CMK (cell line): ENCODE data around the gene CELA3B.
"Not testable (repeated sequence)": the region's sequence is repeated elsewhere in the genome, so short reads cannot be mapped to it uniquely, and the experiment has no call there.

Source experiments
- DNase-seq: peaks from one replicate; pipeline ENCODE4 v3.0.0-alpha.2; 2010; ENCODE audit warnings: low read depth

CELA3B gene, protein sequence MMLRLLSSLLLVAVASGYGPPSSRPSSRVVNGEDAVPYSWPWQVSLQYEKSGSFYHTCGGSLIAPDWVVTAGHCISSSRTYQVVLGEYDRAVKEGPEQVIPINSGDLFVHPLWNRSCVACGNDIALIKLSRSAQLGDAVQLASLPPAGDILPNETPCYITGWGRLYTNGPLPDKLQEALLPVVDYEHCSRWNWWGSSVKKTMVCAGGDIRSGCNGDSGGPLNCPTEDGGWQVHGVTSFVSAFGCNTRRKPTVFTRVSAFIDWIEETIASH

DNA sequence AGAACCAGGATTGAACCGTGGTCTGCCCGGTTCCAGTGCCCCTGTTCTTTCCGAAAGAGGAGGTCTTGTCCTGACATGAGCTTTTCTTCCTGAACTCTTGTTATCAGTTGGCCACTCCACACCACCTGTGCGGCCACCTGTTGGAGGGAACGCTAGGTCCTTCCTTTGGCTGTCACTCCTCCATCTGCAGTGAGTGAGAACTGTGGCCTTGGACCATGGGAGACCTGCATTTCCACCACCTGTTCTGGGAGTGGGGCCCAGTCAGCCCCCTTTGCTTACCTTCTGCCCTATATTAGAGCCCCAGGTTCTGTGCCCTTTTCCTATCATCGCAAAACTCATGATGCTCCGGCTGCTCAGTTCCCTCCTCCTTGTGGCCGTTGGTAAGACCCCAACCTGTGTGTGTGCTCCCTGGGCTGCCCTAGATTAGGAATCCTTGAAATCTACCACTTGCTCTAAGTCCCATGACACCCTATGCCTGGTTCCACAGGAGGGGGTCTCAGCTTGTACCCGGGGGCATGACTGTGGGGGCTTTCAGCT lies at the start of gene CELA3B:
TSS of gene CELA3B (plus strand) at position 320 of the 537 bp plus-strand sequence. CDS start at position 338, 18 bp downstream.
- DNase-seq = not testable (repeated sequence)

- no peak for DNase-seq
Measured at GRCh38 chr1:21927533-21928237, 49.1 kb upstream of the CELA3B start.

GRCh38 chr1:21930080-21930571 lies 46.7 kb upstream of the CELA3B start:
- DNase-seq = no peak

DNA sequence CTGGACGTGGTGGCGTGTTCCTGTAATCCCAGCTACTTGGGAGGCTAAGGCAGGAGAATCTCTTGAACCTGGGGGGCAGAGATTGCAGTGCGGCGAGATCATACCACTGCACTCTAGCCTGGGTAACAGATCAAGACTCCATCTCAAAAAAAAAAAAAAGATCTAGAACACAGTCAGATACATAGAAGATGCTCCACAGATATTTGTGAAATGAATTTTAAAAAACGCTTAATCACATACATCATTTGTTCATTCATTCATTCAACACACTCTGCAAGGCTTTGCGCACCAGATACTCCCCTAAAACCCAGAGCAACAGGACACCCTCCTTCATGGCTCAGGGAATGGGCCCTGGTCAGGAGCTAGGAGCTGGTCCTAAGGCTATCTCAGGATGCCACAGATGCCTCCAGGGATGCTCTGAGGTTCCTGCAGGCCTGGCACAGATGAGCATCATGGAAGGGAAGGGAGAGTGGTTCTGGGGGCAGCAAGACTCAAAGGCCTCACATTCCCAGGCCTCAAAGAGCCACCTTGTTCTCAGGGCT lies 46.1 kb upstream of the CELA3B start:
- DNase-seq = no peak

DNA sequence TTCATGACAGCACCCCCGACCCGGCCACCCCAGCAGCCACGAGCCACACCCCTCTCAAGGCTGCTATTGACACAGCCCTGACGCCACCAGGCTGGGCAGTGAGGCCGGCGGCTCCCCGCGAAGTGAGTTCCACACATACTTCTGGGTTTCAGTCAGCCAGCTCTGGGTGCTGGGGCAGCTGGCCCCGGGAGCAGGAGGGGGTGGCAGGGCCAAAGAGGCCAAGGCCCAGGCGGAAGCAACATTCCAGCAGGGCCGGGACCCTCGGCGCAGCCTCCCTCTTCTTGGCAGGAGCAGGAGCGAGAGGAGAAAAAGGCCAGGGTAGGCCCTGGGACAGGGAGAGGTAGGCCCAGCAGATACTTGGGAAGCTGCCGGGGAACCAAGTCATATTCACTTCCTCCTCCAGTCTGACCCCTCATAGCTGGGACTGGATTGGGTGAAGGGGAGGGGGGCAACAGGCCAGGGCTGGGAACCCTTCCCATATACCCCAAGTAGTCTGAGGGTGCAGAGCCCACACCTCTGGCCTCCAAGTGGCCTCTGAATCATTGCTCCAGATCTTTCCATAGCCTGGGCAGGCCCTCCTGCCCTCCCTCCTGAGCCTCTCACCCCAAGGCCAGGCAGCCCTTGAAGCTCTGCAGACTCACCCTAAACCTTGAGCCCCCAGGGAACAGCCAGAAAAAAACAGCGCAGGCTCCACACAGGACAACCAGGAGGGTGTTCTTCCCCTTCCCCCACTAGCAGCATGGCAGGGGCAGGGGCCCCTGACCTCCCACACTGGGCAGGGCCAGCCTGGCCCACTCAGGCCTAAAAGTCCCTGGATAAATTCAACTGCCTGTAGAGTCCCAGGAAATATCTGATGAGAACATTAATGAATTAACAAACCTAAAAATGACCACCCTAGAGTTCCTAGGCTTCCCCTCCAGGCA lies 45.4 kb upstream of the CELA3B start:
- no peak for DNase-seq

GRCh38 chr1:21932127-21932526 lies 44.7 kb upstream of the CELA3B start:
- DNase-seq = no peak

- no peak for DNase-seq
Measured at GRCh38 chr1:21933397-21934248, 43.2 kb upstream of the CELA3B start.

GRCh38 chr1:21935393-21935804 lies 41.4 kb upstream of the CELA3B start:
- no peak for DNase-seq

GRCh38 chr1:21935891-21936365 lies 40.9 kb upstream of the CELA3B start:
- no peak for DNase-seq

DNA sequence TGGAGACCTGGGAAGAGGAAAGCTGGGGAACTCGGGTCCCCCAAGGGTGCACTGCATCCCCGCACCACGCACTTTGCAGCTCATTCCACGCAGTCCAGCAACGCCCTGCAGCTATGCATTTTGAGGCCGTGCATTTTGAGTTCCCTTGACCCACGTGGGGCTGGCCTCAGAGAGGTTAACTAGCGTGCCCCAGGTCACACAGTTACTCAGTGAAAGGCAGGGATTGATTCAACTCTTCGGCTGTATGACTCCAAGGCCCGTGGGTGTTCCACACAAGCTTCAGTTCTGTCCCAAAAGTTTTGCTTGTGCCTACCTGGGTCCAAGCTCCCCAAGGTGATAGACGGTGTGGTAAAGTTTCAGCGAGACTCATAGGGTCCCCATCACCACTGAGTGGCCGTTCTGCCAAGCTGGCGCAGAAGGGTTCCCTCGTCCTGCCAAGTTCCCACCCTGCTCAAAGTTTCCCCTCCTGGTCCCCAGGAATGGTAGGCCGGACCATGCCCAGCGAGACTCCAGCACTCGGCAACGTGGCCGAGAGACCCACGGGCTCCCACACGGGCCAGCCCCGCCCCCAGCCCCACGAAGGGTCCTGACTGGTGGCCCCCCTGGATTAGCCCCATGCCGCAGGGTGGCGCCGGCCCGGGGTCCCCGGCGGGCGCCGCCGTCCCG lies 40.3 kb upstream of the CELA3B start:
- DNase-seq = no peak

DNA sequence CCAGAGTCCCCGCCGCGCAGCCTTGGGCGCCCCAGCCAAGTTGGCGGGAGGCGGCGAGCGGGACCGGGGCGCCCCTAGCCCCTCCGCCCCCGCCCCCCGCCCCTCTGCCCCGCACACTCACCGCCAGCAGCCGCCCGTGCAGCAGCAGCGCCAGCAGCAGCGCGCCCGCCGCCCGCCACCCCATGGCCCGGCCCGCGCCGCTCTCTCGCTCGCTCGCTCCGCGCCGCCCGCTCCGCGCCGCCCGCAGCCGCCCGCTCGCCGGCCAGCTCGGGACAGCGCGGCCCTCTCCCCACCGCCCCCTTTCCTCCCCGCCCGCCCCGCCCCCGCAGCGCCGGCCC lies 39.8 kb upstream of the CELA3B start, which contains the start of gene HSPG2:
TSS of gene HSPG2 (minus strand) at position 277 of the 338 bp plus-strand sequence. CDS start at position 184, 93 bp downstream.
- DNase-seq = no peak

- DNase-seq = peak; percentile 64
Measured at GRCh38 chr1:21937372-21938121, 39.3 kb upstream of the CELA3B start.

DNA sequence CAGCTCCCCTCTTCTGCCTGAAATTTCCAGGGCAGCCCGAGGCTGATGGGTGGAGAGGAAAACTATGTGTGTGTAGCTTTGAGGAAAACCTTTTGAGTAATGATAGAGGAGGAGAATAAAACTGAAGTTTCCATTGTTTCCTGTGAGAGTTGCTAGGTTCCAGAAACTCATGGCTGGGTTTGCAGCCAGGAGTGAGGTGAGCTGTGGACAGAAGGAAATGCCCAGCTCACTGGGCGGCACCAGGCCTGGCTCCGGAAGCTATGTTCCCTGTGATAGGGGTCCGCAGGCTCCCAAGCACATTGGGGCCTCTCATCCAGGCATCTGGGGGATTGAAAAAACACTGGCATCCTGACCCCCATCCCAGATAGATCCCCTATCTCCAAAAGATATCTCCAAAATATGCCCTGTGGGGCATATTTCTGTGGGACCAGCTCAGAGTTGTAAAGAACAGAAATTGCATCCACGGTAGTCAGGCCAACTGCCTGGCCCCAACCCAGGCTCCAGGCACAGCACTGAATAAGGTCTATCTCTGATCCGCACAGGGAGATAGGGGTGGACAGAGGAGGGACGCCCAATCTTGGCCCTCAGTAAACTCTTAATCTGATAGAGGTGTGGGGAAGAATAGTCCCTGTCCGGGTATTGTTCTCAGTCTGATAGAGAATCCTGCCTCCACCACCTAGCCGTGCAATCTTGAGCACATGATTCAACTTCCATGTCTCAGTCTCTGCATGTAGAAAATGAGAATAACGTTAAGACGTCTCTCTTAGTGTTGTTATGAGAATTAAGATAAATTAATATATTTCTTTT lies 37.9 kb upstream of the CELA3B start:
- DNase-seq = no peak

DNA sequence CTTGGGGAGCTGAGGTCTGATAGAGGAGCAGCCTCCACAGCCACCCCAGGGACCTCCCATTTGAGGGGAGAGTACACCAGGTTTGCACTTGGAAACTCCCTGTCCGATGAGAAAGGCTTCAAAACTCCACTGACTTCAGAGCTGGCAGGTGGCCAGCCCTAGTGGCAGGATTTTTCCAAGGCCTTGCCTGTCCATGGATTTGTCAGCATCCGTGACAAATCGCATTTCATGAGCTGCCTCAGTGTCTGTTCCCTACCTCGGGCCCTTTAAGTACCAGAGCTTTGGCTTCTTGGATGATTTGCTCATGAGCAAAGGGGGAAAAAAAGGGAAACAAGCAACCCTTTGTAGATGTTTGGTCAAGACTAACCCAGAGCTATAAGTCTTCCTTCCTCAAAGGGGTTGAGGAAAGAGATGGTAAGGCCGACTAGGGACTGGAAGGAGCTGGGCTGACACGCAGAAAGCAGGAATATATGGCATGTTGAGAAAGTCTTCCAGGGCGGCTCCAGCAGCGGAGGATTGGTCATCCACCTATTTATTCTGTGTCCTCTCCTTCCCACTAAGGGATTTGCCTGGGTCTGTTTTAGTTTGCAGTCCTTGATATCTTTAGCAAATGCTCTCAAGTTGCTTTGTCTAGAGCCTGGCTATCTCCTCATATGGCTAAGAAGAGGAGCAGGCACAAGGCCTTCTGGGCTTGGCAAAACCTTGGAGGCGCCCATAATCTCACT lies 37.0 kb upstream of the CELA3B start:
- no peak for DNase-seq

DNA sequence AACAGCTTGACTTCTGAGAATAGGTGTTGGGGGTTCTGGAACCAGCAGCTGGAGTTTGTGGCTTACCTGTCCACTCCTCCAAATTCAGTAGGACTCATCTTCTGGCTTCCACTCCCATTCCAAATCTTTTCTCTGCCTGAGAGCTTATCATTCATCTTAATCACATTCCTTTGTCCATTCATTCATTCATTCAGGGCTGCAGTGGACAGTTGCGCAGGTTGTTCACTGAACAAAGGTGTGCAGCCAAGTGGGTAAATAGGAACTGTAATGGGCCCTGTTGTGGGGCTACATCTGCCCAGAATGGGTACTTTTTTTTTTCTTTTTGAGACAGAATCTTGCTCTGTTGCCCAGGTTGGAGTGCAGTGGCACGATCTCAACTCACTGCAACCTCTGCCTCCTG lies 36.3 kb upstream of the CELA3B start:
- DNase-seq = no peak

DNA sequence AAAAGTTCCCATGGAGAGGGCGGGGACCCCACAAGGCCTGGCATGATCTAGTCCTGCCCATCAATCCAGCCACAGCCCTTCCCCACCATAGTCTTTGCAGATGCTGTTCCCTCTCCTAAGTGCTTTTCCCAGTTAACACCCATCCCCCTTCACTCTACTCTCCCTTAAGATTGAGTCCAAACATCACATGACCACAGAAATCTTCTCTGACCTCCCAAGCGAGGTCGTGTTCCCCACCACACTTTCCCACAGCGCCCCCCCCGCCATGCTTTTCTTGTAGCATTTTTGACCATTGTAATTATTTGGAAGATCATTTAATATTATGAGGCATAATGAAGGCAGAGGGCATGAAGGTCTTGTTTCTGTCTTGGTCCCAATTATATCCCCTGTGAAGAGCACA lies 35.5 kb upstream of the CELA3B start:
- no peak for DNase-seq

GRCh38 chr1:21942464-21942863 lies 34.4 kb upstream of the CELA3B start:
- no peak for DNase-seq
